DOHH2 (cell line): Measurements from ENCODE around the gene PPP2R2B.

Experiments
- EZH2phosphoT487 ChIP-seq: fragments of 200-600 bp; sonication (generic); IDR thresholded peaks from 2 replicates; pipeline ENCODE4 v1.6.1; 2017; ENCODE audit warnings: borderline replicate concordance, mild to moderate bottlenecking, antibody characterized with exemption, low read length, moderate library complexity, mixed read lengths
- TF ChIP-seq, protein P1 (sequence below): fragments of 200-600 bp; sonication (generic); IDR thresholded peaks from one replicate; pipeline ENCODE4 v1.5.1; 2014; ENCODE audit warnings: antibody characterized with exemption, mild to moderate bottlenecking, low read depth, low read length; ENCODE audit not compliant: poor library complexity, severe bottlenecking

- no peak for TF ChIP-seq EZH2phosphoT487
- TF ChIP-seq, protein P1, sequence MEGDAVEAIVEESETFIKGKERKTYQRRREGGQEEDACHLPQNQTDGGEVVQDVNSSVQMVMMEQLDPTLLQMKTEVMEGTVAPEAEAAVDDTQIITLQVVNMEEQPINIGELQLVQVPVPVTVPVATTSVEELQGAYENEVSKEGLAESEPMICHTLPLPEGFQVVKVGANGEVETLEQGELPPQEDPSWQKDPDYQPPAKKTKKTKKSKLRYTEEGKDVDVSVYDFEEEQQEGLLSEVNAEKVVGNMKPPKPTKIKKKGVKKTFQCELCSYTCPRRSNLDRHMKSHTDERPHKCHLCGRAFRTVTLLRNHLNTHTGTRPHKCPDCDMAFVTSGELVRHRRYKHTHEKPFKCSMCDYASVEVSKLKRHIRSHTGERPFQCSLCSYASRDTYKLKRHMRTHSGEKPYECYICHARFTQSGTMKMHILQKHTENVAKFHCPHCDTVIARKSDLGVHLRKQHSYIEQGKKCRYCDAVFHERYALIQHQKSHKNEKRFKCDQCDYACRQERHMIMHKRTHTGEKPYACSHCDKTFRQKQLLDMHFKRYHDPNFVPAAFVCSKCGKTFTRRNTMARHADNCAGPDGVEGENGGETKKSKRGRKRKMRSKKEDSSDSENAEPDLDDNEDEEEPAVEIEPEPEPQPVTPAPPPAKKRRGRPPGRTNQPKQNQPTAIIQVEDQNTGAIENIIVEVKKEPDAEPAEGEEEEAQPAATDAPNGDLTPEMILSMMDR = no peak
These were observed 245.2 kb downstream of the PPP2R2B start for GRCh38 chr5:146633323-146633764.
